Upper lobe of left lung (tissue), 4 donors: Measurements from ENCODE around the gene CHRNG.

Experiments used
- CTCF ChIP-seq, 6 experiments: fragments of 450-650 bp in 4 of 6; fragments of 200-600 bp in 2 of 6; sonication (generic) in 2 of 6; IDR thresholded peaks; one replicate each; pipeline ENCODE4 v1.5.1; 2016 to 2019; ENCODE audit warnings: antibody characterized with exemption in 6 of 6
- EP300 ChIP-seq, 4 donors: sonication (generic); formaldehyde crosslinking; IDR thresholded peaks; one replicate each; pipeline ENCODE4 v1.5.1; 2017; ENCODE audit warnings: antibody characterized with exemption in 4 of 4, control low read depth in 2 of 4
- POLR2AphosphoS5 ChIP-seq, 2 donors: sonication (generic); formaldehyde crosslinking; IDR thresholded peaks; one replicate each; pipeline ENCODE4 v1.5.1; 2017; ENCODE audit warnings: antibody characterized with exemption in 2 of 2

DNA sequence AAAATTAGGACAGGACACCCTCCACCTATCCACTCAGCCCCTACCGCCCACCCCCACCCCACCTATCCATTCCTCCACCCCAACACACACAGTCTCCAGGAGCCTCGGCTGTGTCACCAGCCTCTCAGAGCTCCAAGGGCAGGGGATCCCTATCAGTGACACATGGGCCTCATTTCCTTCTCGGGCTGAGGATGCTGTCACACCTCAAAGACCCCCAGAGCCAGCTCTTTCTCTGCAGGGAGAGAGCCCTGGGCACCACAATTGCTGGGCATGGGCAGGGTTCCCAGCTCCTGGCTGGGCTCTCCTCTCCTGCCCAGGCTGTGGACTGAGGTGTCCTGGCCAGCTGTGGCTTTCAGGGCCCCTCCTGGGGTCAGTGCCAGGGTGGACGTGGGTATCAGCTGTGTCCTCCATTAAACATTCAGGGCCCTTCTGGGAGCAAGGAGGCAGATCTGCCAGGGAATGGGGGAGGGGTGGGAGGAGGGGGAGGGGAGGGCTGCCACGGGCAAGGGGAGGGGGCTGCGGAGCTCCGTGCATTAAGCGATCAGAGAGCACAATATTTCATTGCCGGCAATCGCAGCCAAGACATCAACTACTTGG is 37.6 kb upstream of the CHRNG start:
- TF ChIP-seq CTCF (IDR thresholded peaks at IDR 0.05) = no peak
- TF ChIP-seq EP300 (IDR thresholded peaks at IDR 0.05) = no peak
- TF ChIP-seq POLR2AphosphoS5 (IDR thresholded peaks at IDR 0.05) = no peak
